IPS-15b (cell line): Measurements from ENCODE around the gene PLK2.

Source experiments
- H3K27me3 ChIP-seq: one replicate; pipeline ENCODE4 v1.6.1; 2013; ENCODE audit warnings: low read length; ENCODE audit not compliant: control insufficient read depth, insufficient read depth
- H3K36me3 ChIP-seq: one replicate; pipeline ENCODE4 v1.6.1; 2013; ENCODE audit warnings: low read length; ENCODE audit not compliant: control insufficient read depth, insufficient read depth
- H3K4me1 ChIP-seq: one replicate; pipeline ENCODE4 v1.6.1; 2013; ENCODE audit warnings: mild to moderate bottlenecking, low read length; ENCODE audit not compliant: control insufficient read depth, insufficient read depth
- H3K4me3 ChIP-seq: one replicate; pipeline ENCODE4 v1.5.1; 2013; ENCODE audit warnings: low read depth, low read length
- H3K9ac ChIP-seq: one replicate; pipeline ENCODE4 v1.6.1; 2013; ENCODE audit warnings: low read depth, mild to moderate bottlenecking, low read length
- H3K9me3 ChIP-seq: one replicate; pipeline ENCODE4 v1.6.1; 2013; ENCODE audit warnings: mild to moderate bottlenecking, low read length; ENCODE audit not compliant: control insufficient read depth, insufficient read depth

PLK2 gene

DNA sequence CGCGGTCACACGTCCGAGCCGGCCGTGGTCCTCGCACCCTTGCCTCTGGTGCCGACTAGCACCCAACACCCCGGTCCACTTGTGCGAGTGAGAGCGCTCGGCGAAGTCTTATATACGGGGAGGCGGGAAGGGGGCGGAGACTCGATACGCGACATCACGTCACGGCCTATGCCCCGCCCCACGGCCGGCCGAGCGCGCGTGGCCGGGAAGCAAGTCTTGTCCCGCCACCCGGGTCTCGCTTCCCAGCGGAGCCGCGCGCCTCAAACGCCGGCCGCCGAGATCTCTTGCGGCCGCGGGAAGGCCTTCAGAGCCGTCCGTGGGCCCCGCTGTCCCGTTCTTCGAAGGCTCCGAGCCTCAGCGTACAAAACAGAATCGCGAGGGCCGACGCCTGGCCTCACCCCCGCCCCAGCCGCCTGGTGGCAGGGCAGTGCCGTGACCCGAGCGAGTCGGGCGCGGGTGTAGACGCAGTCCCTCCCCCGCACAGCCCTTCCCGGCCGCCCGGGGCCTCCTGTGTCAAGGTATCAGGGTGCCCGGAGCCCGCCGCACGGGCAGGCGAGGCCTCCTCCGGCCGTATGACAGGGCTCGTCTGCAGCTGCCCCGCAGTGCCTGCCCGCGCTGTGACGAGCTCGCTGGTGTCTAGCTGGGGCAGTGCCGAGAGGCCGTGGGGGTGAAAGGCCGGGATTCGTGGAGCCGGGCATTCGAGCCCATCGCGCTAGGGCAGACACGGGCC is at the start of gene PLK2:
PLK2 (minus strand) TSS at position 85 of the 730 bp plus-strand sequence. CDS start 127 bp downstream, outside the sequence.
- peaks cover 4% of the 10 kb centered on the region for H3K36me3 ChIP-seq
- peaks cover 7% of the 10 kb centered on the region for H3K4me1 ChIP-seq
- peak within 1 kb of the TSS; percentile 62 for H3K9ac ChIP-seq
- H3K4me3 ChIP-seq, result peak within 1 kb of the TSS; percentile 69
- no peaks in the 10 kb centered on the region for H3K9me3 ChIP-seq
- peaks cover 10% of the 10 kb centered on the region for H3K27me3 ChIP-seq

- no peak overlapping the region for H3K9ac ChIP-seq
Measured at GRCh38 chr5:58507715-58508114, 47.8 kb upstream of the PLK2 start.

GRCh38 chr5:58505971-58506640 is 46.2 kb upstream of the PLK2 start:
- Histone ChIP-seq H3K4me3 (no peak overlapping the region), H3K36me3 (no peaks in the 10 kb centered on the region), H3K4me1 (no peaks in the 10 kb centered on the region), H3K9me3 (no peaks in the 10 kb centered on the region), H3K27me3 (no peaks in the 10 kb centered on the region), H3K9ac (no peak overlapping the region)

More at GRCh38 chr5:58507715-58508114, 47.8 kb upstream of the PLK2 start:
- Histone ChIP-seq H3K9me3 (no peaks in the 10 kb centered on the region), H3K27me3 (no peaks in the 10 kb centered on the region), H3K4me3 (no peak overlapping the region), H3K36me3 (no peaks in the 10 kb centered on the region), H3K4me1 (no peaks in the 10 kb centered on the region)

- Histone ChIP-seq H3K36me3 (no peaks in the 10 kb centered on the region), H3K9ac (no peak overlapping the region), H3K9me3 (no peaks in the 10 kb centered on the region), H3K27me3 (no peaks in the 10 kb centered on the region), H3K4me1 (no peaks in the 10 kb centered on the region), H3K4me3 (no peak overlapping the region)
Measured at GRCh38 chr5:58505502-58505901, 45.6 kb upstream of the PLK2 start.

- Histone ChIP-seq H3K4me1 (no peaks in the 10 kb centered on the region), H3K4me3 (no peak overlapping the region), H3K9me3 (no peaks in the 10 kb centered on the region), H3K9ac (no peak overlapping the region), H3K27me3 (no peaks in the 10 kb centered on the region), H3K36me3 (no peaks in the 10 kb centered on the region)
Measured at GRCh38 chr5:58504766-58505165, 44.9 kb upstream of the PLK2 start.

- H3K27me3 ChIP-seq, result no peaks in the 10 kb centered on the region
- no peak overlapping the region for H3K4me3 ChIP-seq
- no peak overlapping the region for H3K9ac ChIP-seq
Measured at GRCh38 chr5:58503390-58504046, 43.6 kb upstream of the PLK2 start.

DNA sequence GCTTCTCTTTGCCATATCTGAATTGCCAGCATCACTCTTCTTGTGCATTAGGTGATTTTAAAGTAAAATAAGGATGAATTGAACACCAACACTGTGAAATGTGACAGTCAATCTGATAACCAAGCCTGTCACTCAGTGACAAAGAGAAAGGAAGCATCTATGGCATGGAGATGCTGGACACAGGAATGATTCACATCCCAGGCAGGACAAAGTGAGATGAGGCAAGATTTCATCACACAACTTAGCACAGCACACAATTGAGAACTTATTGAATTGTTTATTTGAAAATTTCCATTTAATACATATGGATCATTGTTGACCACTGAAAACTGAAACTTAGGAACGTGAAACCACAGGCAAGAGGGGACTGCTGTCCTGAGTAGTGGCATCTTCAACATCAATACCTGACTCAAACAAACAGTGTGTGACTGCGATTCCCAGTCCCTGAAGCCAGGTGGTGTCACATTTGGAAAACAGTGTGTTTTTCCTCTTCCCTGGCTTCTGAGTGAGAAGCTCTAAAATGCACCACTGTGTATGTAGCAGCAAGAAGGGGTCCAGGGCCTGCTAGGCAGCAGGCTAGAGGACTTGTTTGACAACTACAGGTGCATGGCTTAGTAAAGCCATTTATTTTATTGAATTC is 42.0 kb upstream of the PLK2 start:
- H3K4me3 ChIP-seq, result no peak overlapping the region
- no peaks in the 10 kb centered on the region for H3K9me3 ChIP-seq
- no peaks in the 10 kb centered on the region for H3K36me3 ChIP-seq
- no peak overlapping the region for H3K9ac ChIP-seq
- peaks cover 2% of the 10 kb centered on the region for H3K4me1 ChIP-seq
- no peaks in the 10 kb centered on the region for H3K27me3 ChIP-seq

More at GRCh38 chr5:58503390-58504046, 43.6 kb upstream of the PLK2 start:
- Histone ChIP-seq H3K36me3 (no peaks in the 10 kb centered on the region), H3K9me3 (no peaks in the 10 kb centered on the region), H3K4me1 (peaks cover 2% of the 10 kb centered on the region)

DNA sequence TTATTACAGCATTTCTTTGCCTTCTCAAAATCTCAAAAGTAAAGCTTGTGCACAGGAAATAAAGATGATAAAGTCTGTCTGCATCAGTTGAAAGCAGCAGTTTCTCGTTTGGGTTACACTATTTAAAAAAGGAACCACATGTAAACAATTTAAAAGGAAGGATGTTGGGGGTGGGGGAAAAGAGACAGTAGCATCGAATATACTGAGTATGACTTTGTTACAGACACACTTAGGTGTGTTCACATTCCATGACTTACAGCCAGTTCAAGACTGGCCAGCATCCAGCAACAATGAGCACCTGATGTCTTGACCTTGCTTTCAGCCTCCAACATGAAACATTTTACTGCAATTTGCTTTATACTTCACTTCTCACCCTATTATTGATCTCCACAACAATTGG is 40.1 kb upstream of the PLK2 start:
- Histone ChIP-seq H3K27me3 (no peaks in the 10 kb centered on the region), H3K9ac (no peak overlapping the region), H3K36me3 (no peaks in the 10 kb centered on the region), H3K4me3 (no peak overlapping the region), H3K4me1 (peaks cover 2% of the 10 kb centered on the region), H3K9me3 (no peaks in the 10 kb centered on the region)

DNA sequence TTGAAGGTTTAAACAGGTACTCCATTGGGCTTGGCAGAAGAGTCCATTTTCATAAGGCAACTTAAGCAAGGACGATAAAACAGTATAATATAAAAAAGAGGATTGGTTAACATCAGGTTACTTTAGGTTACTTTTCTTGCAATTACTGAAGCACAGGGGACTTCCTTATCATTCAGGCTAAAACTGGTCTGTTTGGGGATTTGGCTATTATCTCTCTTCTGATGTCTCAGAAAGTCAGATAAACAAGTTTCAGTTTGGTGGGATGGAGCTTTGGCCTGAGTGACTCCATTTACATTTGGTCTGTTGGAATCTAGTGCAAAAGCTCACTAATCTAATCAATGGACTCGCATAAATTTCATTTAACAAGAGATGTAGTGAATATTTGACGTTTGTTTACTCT is 39.3 kb upstream of the PLK2 start:
- Histone ChIP-seq H3K4me3 (no peak overlapping the region), H3K36me3 (no peaks in the 10 kb centered on the region)

GRCh38 chr5:58498340-58498942 is 38.6 kb upstream of the PLK2 start:
- H3K4me1 ChIP-seq, result peaks cover 2% of the 10 kb centered on the region
- no peak overlapping the region for H3K9ac ChIP-seq
- H3K27me3 ChIP-seq, result no peaks in the 10 kb centered on the region
- H3K36me3 ChIP-seq, result no peaks in the 10 kb centered on the region
- H3K4me3 ChIP-seq, result no peak overlapping the region
- no peaks in the 10 kb centered on the region for H3K9me3 ChIP-seq

More for the DNA sequence above, 39.3 kb upstream of the PLK2 start:
- peaks cover 2% of the 10 kb centered on the region for H3K4me1 ChIP-seq
- no peaks in the 10 kb centered on the region for H3K27me3 ChIP-seq
- no peaks in the 10 kb centered on the region for H3K9me3 ChIP-seq
- H3K9ac ChIP-seq, result no peak overlapping the region

GRCh38 chr5:58497921-58498320 is 38.0 kb upstream of the PLK2 start:
- no peaks in the 10 kb centered on the region for H3K9me3 ChIP-seq
- H3K4me1 ChIP-seq, result peaks cover 2% of the 10 kb centered on the region
- H3K9ac ChIP-seq, result no peak overlapping the region
- no peak overlapping the region for H3K4me3 ChIP-seq
- no peaks in the 10 kb centered on the region for H3K36me3 ChIP-seq
- H3K27me3 ChIP-seq, result no peaks in the 10 kb centered on the region
